Gastrocnemius medialis (tissue), 4 donors: ENCODE results near the gene C9orf50.

Source experiments
- POLR2A ChIP-seq, 2 donors: fragments of 450-650 bp; IDR thresholded peaks; one replicate each; pipeline ENCODE4 v1.6.1; 2017; ENCODE audit warnings: antibody characterized with exemption in 2 of 2, mild to moderate bottlenecking in 2 of 2, moderate library complexity in 2 of 2
- TF ChIP-seq, protein P1 (sequence below), 5 experiments: fragments of 450-650 bp in 3 of 5; fragments of 200-600 bp in 2 of 5; sonication (generic) in 2 of 5; IDR thresholded peaks in 4 of 5; conservative IDR thresholded peaks in 1 of 5; 1 replicate in 4 of 5; 2 replicates in 1 of 5; pipeline ENCODE4 v1.5.1; 2016 to 2019; ENCODE audit warnings: antibody characterized with exemption in 5 of 5, mild to moderate bottlenecking in 3 of 5, moderate library complexity in 3 of 5

DNA sequence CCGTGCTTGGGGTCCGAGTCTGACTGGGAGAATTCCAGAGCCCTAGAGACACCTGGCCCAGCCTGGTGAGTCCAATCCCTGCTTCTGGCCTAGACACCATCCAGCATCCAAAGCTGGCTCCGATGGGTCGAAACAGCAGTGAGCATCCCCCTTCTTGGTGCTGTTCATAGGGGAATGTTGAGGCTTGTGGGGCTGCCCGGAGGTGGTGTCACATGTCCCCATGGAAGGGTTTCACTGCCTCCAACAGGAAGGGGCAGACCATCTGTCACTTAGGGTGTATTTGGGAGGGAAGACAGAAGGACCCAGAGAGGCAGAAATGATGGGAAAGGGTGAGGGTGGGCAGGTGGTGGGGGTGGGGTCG is 13.9 kb downstream of the C9orf50 start:
- TF ChIP-seq, protein P1, sequence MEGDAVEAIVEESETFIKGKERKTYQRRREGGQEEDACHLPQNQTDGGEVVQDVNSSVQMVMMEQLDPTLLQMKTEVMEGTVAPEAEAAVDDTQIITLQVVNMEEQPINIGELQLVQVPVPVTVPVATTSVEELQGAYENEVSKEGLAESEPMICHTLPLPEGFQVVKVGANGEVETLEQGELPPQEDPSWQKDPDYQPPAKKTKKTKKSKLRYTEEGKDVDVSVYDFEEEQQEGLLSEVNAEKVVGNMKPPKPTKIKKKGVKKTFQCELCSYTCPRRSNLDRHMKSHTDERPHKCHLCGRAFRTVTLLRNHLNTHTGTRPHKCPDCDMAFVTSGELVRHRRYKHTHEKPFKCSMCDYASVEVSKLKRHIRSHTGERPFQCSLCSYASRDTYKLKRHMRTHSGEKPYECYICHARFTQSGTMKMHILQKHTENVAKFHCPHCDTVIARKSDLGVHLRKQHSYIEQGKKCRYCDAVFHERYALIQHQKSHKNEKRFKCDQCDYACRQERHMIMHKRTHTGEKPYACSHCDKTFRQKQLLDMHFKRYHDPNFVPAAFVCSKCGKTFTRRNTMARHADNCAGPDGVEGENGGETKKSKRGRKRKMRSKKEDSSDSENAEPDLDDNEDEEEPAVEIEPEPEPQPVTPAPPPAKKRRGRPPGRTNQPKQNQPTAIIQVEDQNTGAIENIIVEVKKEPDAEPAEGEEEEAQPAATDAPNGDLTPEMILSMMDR (IDR thresholded peaks at IDR 0.05 in 4 of 5, conservative IDR thresholded peaks at IDR 0.05 in 1 of 5), result no peak
- TF ChIP-seq POLR2A (IDR thresholded peaks at IDR 0.05), result no peak
